RWPE2 (cell line): Measurements from ENCODE around the gene TBCK.
"Not testable (repeated sequence)": the region's sequence is repeated elsewhere in the genome, so short reads cannot be mapped to it uniquely, and the experiment has no call there.

Experiments used
- ATAC-seq: fragments of 200-7000 bp; cut with Tn5 transposase; 3 replicates; pipeline ENCODE4 v1.9.1; 2021; ENCODE audit warnings: low read depth
- DNase-seq: peaks from one replicate; pipeline ENCODE4 v3.0.0-alpha.2; 2020; ENCODE audit warnings: low spot score
- H3K27ac ChIP-seq: fragments of 450-650 bp; 2 replicates; pipeline ENCODE4 v1.5.1; 2017; ENCODE audit warnings: mild to moderate bottlenecking; ENCODE audit not compliant: poor library complexity, severe bottlenecking
- H3K27me3 ChIP-seq: fragments of 250-450 bp; sonication (Bioruptor Pico); 2 replicates; pipeline ENCODE4 v1.5.1; 2021; ENCODE audit warnings: mild to moderate bottlenecking, moderate library complexity; ENCODE audit not compliant: insufficient read depth, poor library complexity, severe bottlenecking
- H3K36me3 ChIP-seq: fragments of 250-450 bp; sonication (Bioruptor Pico); 2 replicates; pipeline ENCODE4 v1.5.1; 2020; ENCODE audit warnings: low read depth, mild to moderate bottlenecking, moderate library complexity
- H3K4me1 ChIP-seq: fragments of 250-450 bp; sonication (Bioruptor Pico); 2 replicates; pipeline ENCODE4 v1.5.1; 2021; ENCODE audit warnings: mild to moderate bottlenecking, moderate library complexity; ENCODE audit not compliant: insufficient read depth, poor library complexity, severe bottlenecking
- H3K4me3 ChIP-seq: fragments of 250-450 bp; sonication (Bioruptor Pico); 2 replicates; pipeline ENCODE4 v1.5.1; 2021; ENCODE audit warnings: mild to moderate bottlenecking, moderate library complexity; ENCODE audit not compliant: severe bottlenecking
- H3K9me3 ChIP-seq: fragments of 250-450 bp; sonication (Bioruptor Pico); 2 replicates; pipeline ENCODE4 v1.5.1; 2021; ENCODE audit warnings: mild to moderate bottlenecking, moderate library complexity; ENCODE audit not compliant: severe bottlenecking
- CTCF ChIP-seq: fragments of 450-650 bp; IDR thresholded peaks from one replicate; pipeline ENCODE4 v1.5.1; 2017; ENCODE audit warnings: mild to moderate bottlenecking, moderate library complexity; ENCODE audit not compliant: poor library complexity, severe bottlenecking

Gene TBCK

GRCh38 chr4:106231931-106232330 lies 84.1 kb downstream of the TBCK start:
- no peaks in the 10 kb centered on the region for H3K9me3 ChIP-seq
- no peaks in the 10 kb centered on the region for H3K27me3 ChIP-seq
- H3K4me1 ChIP-seq = no peaks in the 10 kb centered on the region
- H3K36me3 ChIP-seq = peaks cover 60% of the 10 kb centered on the region
- no peak for TF ChIP-seq CTCF
- H3K27ac ChIP-seq = no peak overlapping the region
- H3K4me3 ChIP-seq = no peak overlapping the region
- no peak for DNase-seq
- ATAC-seq = no peak

GRCh38 chr4:106222548-106222947 lies 93.5 kb downstream of the TBCK start:
- H3K36me3 ChIP-seq = no peaks in the 10 kb centered on the region; the same call in 1 of the 2 replicates
- H3K27me3 ChIP-seq = no peaks in the 10 kb centered on the region
- no peak for TF ChIP-seq CTCF
- H3K9me3 ChIP-seq = no peaks in the 10 kb centered on the region
- ATAC-seq (no peak), DNase-seq (no peak)
- no peak overlapping the region for H3K27ac ChIP-seq
- H3K4me3 ChIP-seq = no peak overlapping the region
- H3K4me1 ChIP-seq = no peaks in the 10 kb centered on the region

DNA sequence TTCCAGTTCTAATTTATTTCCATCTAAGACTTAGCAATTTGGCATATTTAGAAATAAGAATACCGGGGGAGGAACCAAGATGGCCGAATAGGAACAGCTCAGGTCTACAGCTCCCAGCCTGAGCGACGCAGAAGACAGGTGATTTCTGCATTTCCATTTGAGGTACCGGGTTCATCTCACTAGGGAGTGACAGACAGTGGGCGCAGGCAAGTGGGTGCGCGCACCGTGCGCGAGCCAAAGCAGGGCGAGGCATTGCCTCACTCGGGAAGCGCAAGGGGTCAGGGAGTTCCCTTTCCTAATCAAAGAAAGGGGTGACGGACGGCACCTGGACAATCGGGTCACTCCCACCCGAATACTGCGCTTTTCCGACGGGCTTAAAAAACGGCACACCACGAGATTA lies 102.7 kb downstream of the TBCK start:
- ATAC-seq, H3K27ac ChIP-seq, H3K36me3 ChIP-seq, H3K4me1 ChIP-seq, H3K27me3 ChIP-seq, DNase-seq, H3K4me3 ChIP-seq, H3K9me3 ChIP-seq: not testable (repeated sequence)

DNA sequence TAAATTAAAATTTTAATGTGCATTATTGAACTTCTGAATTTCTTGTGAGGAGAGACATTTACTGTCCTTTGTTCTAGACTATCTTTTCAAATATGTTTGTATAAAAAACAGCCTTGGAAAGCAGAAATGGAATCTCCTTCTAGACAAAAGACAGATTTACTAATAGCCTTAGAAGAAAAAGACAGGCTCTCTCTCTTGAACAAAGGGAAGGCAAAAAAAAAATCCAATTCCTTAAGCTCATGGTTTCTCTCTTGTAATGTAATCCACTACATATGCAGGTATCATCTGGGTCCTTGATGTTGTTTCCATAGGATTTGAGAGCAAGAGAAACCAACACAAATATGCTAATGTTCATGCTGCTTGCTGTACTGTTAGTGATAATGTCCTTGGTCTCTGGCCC lies 106.0 kb downstream of the TBCK start:
- Histone ChIP-seq H3K27ac (no peak overlapping the region), H3K27me3 (no peaks in the 10 kb centered on the region), H3K9me3 (no peaks in the 10 kb centered on the region), H3K36me3 (peaks cover 7% of the 10 kb centered on the region), H3K4me3 (no peak overlapping the region), H3K4me1 (no peaks in the 10 kb centered on the region)
- ATAC-seq (no peak), DNase-seq (no peak)
- TF ChIP-seq CTCF = no peak

GRCh38 chr4:106208481-106209460 lies 107.2 kb downstream of the TBCK start:
- Histone ChIP-seq H3K4me3 (no peak overlapping the region), H3K27ac (no peak overlapping the region), H3K36me3 (peaks cover 7% of the 10 kb centered on the region), H3K4me1 (no peaks in the 10 kb centered on the region), H3K27me3 (no peaks in the 10 kb centered on the region), H3K9me3 (no peaks in the 10 kb centered on the region)
- TF ChIP-seq CTCF = no peak
- DNase-seq (no peak), ATAC-seq (no peak)
